Endothelial cell (in vitro differentiated cells): ENCODE results near the gene SGMS1. TPM values are rescaled to one million over a fixed set of nuclear protein-coding genes. Genes with fewer than 3 reads are reported as not detected.

Source experiments
- DNase-seq: peaks from one replicate; pipeline ENCODE4 v3.0.0; 2021; ENCODE audit warnings: low spot score
- H3K27ac Mint-ChIP-seq: one replicate; pipeline ENCODE4 v1.8.0; 2021; ENCODE audit warnings: mixed read lengths, inconsistent platforms; ENCODE audit not compliant: unreplicated experiment
- H3K27me3 Mint-ChIP-seq: one replicate; pipeline ENCODE4 v1.8.0; 2021; ENCODE audit warnings: mild to moderate bottlenecking, moderate library complexity, mixed read lengths, inconsistent platforms; ENCODE audit not compliant: unreplicated experiment
- H3K36me3 Mint-ChIP-seq: one replicate; pipeline ENCODE4 v1.8.0; 2021; ENCODE audit warnings: mild to moderate bottlenecking, low read depth, mixed read lengths, inconsistent platforms; ENCODE audit not compliant: unreplicated experiment
- H3K4me1 Mint-ChIP-seq: one replicate; pipeline ENCODE4 v1.8.0; 2021; ENCODE audit warnings: mild to moderate bottlenecking, mixed read lengths, inconsistent platforms; ENCODE audit not compliant: unreplicated experiment
- H3K4me3 Mint-ChIP-seq: one replicate; pipeline ENCODE4 v1.8.0; 2021; ENCODE audit warnings: mild to moderate bottlenecking, mixed read lengths, inconsistent platforms; ENCODE audit not compliant: unreplicated experiment
- H3K9me3 Mint-ChIP-seq: one replicate; pipeline ENCODE4 v1.8.0; 2021; ENCODE audit warnings: mixed read lengths, inconsistent platforms; ENCODE audit not compliant: unreplicated experiment
- total RNA-seq: library from RNA; stranded (reverse); fragmentation: NEBNext Ultra II Directional; extraction: Animal tissue kit (Norgen Biotek cat#: 25700); gene quantifications from one replicate; pipeline ENCODE4 v1.2.1, GENCODE V29; 2021; ENCODE audit not compliant: unreplicated experiment
- TF ChIP-seq, protein P1 (sequence below): fragments of 200-600 bp; sonication (generic); IDR thresholded peaks from one replicate; pipeline ENCODE4 v1.5.0; 2021; ENCODE audit warnings: antibody characterized with exemption; ENCODE audit not compliant: unreplicated experiment

SGMS1 gene
- total RNA-seq, 1 donor from 2014 or later = 12.4 TPM

DNA sequence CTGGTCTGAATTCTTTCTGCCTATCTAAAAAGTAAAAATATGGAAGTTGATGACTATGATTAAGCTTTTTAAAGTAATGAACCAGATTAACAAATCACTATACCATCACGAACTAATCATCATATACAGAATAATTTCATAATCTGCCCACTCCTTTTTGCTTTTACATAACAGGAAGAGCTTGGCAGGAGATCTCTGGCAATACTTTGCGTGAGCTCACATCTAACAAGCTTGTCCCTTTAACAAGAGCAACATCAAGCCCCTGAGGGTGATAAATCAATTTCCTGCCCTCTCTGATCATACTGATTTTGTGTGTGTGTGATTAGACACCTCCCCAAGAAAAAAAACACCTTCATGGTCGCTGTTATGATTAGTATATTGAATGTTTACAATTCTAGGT lies 228.9 kb downstream of the SGMS1 start:
- Mint-ChIP-seq H3K27ac (no peak overlapping the region), H3K9me3 (no peaks in the 10 kb centered on the region), H3K36me3 (no peaks in the 10 kb centered on the region), H3K4me3 (no peak overlapping the region), H3K4me1 (peaks cover 8% of the 10 kb centered on the region), H3K27me3 (no peaks in the 10 kb centered on the region)
- TF ChIP-seq, protein P1, sequence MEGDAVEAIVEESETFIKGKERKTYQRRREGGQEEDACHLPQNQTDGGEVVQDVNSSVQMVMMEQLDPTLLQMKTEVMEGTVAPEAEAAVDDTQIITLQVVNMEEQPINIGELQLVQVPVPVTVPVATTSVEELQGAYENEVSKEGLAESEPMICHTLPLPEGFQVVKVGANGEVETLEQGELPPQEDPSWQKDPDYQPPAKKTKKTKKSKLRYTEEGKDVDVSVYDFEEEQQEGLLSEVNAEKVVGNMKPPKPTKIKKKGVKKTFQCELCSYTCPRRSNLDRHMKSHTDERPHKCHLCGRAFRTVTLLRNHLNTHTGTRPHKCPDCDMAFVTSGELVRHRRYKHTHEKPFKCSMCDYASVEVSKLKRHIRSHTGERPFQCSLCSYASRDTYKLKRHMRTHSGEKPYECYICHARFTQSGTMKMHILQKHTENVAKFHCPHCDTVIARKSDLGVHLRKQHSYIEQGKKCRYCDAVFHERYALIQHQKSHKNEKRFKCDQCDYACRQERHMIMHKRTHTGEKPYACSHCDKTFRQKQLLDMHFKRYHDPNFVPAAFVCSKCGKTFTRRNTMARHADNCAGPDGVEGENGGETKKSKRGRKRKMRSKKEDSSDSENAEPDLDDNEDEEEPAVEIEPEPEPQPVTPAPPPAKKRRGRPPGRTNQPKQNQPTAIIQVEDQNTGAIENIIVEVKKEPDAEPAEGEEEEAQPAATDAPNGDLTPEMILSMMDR = no peak
- no peak for DNase-seq

DNA sequence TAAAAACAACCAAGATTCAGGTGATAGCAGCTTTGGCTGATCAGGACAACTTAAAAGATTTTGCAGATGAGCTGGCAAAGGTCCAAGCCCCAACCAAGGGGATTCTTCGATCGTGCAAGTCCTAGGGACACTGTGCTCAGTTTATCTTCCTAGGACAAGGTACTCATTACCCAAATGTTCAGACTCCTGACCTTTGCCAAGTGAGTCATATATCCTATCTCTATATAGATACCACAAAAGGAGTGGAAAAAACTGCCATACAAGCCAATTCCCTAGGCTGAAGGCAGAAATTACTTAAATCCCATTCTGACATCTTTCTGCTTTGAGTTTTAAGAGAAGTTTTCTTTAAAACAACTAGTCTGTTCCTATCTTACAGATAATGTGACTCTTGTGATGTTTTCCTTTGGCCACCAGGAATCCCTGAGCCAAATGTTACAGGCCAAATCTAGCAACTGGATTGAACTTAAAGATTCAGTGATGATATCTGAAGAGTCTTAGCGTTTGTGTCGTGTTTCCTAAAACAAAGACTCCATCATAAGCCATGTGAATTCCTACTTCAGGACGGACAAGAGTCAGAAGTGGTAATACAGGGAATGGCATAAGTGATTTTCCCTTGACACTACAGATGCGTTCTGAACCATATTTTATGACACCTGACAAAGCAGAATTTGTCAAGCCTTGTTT lies 229.8 kb downstream of the SGMS1 start:
- no peak for DNase-seq
- H3K9me3 Mint-ChIP-seq = no peaks in the 10 kb centered on the region

DNA sequence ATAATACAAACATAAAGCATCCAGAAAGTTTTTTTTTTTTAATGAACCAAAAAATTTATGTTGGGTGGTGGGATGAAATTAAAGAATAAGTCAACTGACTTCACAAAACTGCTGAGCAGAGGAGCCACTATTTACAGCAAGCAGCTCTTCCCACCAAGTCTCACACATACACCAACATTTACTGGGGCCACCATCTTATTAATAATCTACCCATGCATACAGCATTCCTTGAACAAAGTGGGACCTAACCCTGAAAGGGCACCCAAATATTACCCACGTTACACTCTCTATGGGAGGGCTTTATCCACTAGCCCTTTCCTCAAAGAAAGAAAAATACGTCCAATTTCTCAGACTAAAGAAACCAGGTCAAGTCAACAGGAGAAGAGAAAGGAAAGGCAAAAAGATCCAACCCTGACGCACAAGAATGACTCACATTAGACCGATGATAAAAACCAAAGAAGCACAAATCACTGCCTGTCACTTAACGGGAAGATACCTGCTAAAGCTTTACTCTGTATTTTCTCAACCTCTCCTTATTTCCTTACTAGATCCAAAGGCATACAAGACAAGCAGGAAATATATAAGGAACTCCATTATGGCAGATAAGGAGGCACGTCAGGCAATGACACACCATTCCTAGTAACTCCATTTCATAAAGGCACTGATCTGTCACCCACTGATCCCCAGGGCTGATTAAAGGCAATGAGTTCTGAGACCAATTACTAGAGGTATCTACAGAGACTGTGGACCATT lies 230.6 kb downstream of the SGMS1 start:
- TF ChIP-seq, protein P1 = no peak
- H3K4me1 Mint-ChIP-seq = peaks cover 8% of the 10 kb centered on the region
- DNase-seq = no peak
- H3K27ac Mint-ChIP-seq = peak overlapping the region; percentile 27
- H3K36me3 Mint-ChIP-seq = no peaks in the 10 kb centered on the region
- H3K9me3 Mint-ChIP-seq = no peaks in the 10 kb centered on the region
- no peak overlapping the region for H3K4me3 Mint-ChIP-seq
- no peaks in the 10 kb centered on the region for H3K27me3 Mint-ChIP-seq

More for the DNA sequence above, 229.8 kb downstream of the SGMS1 start:
- Mint-ChIP-seq H3K36me3 (no peaks in the 10 kb centered on the region), H3K4me1 (peaks cover 8% of the 10 kb centered on the region), H3K27ac (no peak overlapping the region), H3K27me3 (no peaks in the 10 kb centered on the region), H3K4me3 (no peak overlapping the region)
- TF ChIP-seq, protein P1 = no peak

DNA sequence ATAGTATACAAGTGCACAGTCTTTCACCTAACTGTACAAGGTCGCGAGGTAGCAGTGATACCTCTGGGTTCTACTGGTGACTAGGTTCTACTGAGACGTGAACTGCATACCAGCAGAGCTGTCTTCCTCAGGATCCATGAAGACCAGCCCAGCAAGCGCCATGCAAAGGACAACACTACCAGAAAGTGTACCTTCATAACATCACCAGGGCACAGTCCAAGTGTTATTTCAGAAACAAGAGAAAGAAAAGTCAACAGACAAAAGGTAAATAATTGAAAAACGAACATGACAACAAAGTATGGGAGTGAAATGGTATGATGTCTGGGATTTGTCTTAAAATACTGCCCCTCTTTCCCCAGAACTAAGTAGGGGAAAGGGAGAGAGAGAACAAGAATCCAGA lies 231.3 kb downstream of the SGMS1 start:
- TF ChIP-seq, protein P1 = no peak
- H3K27me3 Mint-ChIP-seq = no peaks in the 10 kb centered on the region
- no peak overlapping the region for H3K27ac Mint-ChIP-seq
- H3K4me3 Mint-ChIP-seq = no peak overlapping the region
- peaks cover 8% of the 10 kb centered on the region for H3K4me1 Mint-ChIP-seq
- no peaks in the 10 kb centered on the region for H3K36me3 Mint-ChIP-seq
- no peaks in the 10 kb centered on the region for H3K9me3 Mint-ChIP-seq
- no peak for DNase-seq

DNA sequence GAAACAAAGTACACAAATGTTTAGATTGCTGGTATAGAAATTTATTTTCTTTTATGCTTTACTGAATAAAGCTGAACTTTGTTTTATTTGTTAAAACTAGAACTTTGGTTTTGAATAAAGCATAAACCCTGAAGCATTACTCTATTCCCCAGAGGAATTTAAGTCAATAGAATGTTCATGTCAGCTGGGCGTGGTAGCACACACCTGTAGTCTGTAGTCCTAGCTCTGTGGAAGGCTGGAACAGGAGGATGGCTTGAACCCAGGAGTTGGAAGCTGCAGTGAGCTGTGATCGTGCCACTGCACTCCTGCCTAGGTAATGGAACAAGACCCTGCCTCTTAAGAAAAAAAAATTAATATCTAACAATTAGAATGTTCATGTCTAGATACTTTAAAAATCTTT lies 233.5 kb downstream of the SGMS1 start:
- H3K27me3 Mint-ChIP-seq = peaks cover 1% of the 10 kb centered on the region
- no peaks in the 10 kb centered on the region for H3K9me3 Mint-ChIP-seq
- TF ChIP-seq, protein P1 = no peak
- no peak overlapping the region for H3K4me3 Mint-ChIP-seq
- no peak for DNase-seq
- no peaks in the 10 kb centered on the region for H3K36me3 Mint-ChIP-seq
- H3K27ac Mint-ChIP-seq = no peak overlapping the region
- H3K4me1 Mint-ChIP-seq = peaks cover 7% of the 10 kb centered on the region
